Astrocyte (in vitro differentiated cells and primary cell): ENCODE measurements around the gene AGBL4.

Experiments used
- EZH2 ChIP-seq: IDR thresholded peaks from 2 replicates; pipeline ENCODE4 v1.6.1; 2012; ENCODE audit warnings: mild to moderate bottlenecking, low read length, inconsistent platforms; ENCODE audit not compliant: insufficient read depth
- TF ChIP-seq, protein P1 (sequence below): IDR thresholded peaks from 2 replicates; pipeline ENCODE4 v1.5.1; 2011; ENCODE audit warnings: low read depth, mild to moderate bottlenecking, inconsistent platforms, low read length, moderate library complexity; ENCODE audit not compliant: insufficient read depth

DNA sequence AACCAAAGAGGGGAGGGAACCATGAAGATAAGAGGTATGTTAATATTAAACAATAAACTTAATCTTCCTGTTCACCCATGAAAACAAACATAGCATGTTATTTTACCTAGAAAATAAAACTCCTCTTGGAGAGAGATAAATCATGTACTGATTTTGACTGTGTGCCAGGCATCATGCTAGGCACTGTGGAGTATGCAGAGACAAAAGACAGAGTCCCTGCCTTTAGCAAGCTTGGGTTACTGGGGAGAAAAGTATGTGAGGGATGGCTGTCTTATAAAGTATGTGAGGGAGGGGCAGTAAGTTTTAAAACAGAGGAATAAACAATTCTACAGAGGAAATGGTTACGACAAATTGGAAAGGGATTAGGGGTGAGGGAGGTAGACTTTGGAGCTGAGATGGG, 1117.6 kb downstream of the AGBL4 start:
- TF ChIP-seq, protein P1, sequence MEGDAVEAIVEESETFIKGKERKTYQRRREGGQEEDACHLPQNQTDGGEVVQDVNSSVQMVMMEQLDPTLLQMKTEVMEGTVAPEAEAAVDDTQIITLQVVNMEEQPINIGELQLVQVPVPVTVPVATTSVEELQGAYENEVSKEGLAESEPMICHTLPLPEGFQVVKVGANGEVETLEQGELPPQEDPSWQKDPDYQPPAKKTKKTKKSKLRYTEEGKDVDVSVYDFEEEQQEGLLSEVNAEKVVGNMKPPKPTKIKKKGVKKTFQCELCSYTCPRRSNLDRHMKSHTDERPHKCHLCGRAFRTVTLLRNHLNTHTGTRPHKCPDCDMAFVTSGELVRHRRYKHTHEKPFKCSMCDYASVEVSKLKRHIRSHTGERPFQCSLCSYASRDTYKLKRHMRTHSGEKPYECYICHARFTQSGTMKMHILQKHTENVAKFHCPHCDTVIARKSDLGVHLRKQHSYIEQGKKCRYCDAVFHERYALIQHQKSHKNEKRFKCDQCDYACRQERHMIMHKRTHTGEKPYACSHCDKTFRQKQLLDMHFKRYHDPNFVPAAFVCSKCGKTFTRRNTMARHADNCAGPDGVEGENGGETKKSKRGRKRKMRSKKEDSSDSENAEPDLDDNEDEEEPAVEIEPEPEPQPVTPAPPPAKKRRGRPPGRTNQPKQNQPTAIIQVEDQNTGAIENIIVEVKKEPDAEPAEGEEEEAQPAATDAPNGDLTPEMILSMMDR = no peak
- TF ChIP-seq EZH2 = no peak
